GM18507 (cell line): ENCODE data around the gene FBXO27.
"Not testable (repeated sequence)": the region's sequence is repeated elsewhere in the genome, so short reads cannot be mapped to it uniquely, and the experiment has no call there.

Experiments
- DNase-seq: peaks from one replicate; pipeline ENCODE4 v3.0.0; 2011; ENCODE audit warnings: low read depth; ENCODE audit not compliant: insufficient read length; ENCODE audit errors: extremely low spot score
- FAIRE-seq: peaks from 2 replicates; lab custom pipeline; 2011; peaks lifted over from hg19 to GRCh38; lab: Jason Lieb, UNC

The FBXO27 gene, protein sequence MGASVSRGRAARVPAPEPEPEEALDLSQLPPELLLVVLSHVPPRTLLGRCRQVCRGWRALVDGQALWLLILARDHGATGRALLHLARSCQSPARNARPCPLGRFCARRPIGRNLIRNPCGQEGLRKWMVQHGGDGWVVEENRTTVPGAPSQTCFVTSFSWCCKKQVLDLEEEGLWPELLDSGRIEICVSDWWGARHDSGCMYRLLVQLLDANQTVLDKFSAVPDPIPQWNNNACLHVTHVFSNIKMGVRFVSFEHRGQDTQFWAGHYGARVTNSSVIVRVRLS

DNA sequence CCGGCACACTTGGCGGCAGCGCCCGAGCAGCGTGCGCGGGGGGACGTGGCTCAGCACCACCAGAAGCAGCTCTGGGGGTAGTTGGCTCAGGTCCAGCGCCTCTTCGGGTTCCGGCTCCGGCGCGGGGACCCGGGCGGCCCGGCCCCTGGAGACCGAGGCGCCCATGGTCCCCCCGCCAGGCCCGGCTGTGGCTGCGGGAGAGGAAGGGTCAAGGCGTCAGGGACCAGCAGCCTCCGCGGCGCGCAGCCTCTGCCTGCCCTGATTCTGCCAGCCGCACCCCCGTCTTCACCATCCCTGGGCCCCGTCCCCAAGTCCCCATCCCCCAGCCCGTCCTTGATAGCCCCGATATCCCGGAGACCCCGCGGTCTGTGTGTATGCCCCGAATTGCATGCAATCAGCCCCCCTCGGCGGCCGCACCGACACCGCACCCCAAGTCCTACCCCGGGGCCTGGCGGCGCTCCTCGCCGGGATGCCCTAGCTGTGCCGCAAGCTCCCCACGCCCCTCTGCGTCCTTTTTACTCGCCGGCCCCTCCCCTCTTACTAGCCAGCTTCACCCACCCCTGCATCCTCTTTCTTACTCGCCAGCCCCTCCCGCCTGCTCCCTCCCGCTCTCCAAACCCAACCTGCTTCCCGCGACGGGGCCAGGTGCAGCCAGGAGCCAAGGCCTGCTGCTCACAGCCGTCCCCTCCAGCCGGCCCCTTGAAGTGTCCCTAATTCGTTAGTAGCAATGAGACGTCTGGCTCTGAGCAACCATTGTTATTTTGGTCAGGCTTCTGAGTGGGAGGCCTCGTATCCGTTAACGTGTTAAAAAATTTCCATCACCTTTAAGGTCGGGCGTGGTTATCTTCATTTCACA lies at the start of gene FBXO27:
FBXO27 (minus strand) TSS at position 487 of the 856 bp plus-strand sequence; CDS start at position 165, 322 bp downstream.
- FAIRE-seq, result no peak
- no peak for DNase-seq

DNA sequence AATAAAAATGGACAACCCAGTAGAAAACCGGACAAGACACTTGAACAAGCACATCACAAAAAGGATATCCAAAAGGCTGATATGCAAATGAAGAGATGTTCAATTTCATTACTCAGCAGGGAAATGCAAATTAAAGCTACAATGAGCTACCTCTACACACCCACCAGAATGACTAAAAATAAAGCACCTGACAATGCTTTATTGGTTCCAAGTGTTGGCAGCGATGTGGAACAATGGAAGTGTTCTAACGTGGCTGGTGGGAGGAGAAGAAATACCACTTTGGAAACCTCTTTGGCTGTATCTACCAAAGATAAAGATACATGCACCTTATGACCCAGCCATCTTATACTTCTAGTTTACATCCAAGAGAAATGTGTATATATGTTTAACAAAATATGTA lies 48.1 kb upstream of the FBXO27 start:
- DNase-seq, result no peak

DNA sequence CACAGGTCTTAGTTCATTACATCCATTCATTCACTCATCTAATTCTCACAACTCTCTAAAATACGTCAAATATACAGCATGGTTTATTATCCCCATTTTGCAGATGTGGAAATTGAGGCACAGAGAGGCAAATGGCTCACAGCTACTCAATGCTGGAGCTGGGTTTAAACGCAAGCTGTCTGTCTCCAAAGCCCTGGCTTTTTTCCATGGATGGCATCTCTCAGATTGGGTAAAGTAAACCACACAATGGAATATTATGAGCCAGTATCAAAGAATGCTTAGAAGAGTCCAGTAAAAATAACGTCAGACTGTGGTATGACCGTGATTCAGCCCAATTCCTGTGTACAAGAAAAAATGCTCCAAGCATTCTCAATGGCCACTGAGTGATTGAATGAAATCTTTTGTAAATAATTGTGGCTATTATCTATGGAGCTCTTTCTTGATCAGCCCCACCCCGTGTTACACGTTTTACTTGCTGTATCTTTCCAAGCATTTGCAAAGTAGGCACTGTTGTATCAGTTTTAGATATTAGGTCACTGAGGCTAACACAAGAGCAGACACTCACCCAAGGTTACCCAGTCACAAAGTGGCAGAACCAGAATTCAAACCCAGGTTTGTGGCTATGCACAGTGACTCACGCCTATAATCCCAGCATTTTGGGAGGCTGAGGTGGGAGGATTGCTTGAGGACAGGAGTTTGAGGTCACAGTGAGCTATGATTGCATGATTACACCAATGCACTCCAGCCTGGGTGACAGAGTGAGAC lies 46.3 kb upstream of the FBXO27 start:
- no peak for FAIRE-seq
- DNase-seq, result no peak

More for the DNA sequence above, 48.1 kb upstream of the FBXO27 start:
- FAIRE-seq, result no peak

DNA sequence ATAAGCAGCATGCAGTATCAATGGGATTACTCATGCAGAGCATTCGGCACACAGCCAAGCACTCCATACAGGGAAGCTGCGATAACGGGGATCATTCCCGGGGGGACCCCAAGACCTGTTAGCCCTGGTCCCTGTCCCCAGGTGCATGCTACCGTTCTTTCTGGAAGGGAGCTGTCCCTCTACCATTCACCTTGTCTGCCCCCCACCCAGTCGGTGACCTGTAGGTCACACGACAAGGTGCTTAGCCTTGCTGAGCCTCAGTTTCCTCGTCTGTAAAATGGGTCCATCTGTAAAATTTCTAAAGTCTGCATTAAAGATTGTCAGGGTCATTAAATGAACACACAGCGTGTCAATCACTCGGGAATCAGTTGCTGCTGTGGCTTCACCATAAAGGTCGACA lies 45.0 kb upstream of the FBXO27 start:
- FAIRE-seq, result no peak
- DNase-seq, result no peak

DNA sequence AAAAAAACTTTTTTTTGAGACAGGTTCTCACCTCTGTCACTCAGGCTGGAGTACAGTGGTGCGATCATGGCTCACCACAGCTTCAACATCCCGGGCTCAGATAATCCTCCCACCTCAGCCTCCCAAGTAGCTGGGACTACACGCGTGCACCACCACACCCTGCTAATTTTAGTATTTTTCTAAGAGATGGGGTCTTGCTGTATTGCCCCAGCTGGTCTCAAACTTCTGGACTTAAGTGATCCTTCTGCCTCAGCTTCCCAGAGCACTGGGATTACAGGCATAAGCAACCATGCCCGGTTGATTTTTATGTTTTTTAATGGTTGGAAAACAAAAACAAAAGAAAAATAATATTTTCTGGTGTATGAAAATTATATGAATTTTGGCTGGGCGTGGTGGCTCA lies 42.6 kb upstream of the FBXO27 start:
- DNase-seq (no peak), FAIRE-seq (no peak)

DNA sequence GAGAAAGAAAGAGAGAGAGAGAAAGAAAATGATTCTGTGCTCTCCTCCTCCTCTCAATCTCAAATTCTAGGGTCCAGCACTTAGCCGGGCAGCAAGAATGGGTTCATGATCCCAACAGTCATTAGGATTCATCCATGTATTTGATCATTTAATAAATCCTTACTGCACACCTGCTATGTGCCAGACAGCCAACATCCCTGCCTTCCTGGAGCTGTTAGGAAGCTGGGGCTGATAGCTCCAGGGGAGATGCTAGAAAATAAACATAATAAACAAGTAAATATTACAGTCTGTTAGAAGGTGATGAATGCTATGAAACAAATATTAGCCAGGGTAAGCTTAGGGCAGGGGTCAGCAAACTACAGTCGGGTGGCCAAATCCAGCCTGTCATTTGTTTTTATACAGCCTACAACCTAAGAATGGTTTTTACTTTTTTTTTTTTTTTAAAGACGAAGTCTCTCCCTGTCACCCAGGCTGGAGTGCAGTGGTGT lies 41.9 kb upstream of the FBXO27 start:
- FAIRE-seq (no peak), DNase-seq (no peak)

DNA sequence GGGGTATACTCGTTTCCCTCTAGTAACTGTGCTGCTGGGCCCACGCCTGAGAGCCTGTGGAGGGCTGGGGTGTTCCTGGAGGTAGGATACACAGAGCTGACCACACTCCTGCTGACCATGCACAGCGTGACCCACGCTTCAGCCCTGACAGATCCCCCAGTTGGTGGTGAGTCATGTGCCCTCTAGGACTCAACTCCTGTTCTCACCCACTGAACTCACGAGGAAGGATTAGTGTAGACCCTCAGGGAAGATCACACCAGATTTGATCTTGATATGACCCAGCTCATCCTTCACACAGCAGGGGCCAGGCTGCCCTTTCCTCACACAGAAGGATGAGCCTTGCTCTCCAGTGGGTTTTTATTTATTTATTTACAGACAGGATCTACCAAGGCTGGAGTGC lies 38.5 kb upstream of the FBXO27 start:
- DNase-seq (no peak), FAIRE-seq (no peak)

DNA sequence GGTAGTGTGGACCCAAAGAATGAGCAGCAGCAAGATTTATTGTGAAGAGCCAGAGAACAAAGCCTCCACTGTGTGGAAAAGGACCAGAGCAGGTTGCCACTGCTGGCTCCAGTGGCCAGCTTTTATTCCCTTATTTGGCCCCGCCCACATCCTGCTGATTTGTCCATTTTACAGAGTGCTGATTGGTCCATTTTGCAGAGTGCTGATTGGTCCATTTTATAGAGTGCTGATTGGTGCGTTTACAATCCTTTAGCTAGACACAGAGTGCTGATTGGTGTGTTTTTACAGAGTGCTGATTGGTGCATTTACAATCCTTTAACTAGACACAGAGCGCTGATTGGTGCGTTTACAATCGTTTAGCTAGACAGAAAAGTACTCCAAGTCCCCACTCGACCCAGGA lies 35.9 kb upstream of the FBXO27 start:
- DNase-seq, FAIRE-seq: not testable (repeated sequence)

DNA sequence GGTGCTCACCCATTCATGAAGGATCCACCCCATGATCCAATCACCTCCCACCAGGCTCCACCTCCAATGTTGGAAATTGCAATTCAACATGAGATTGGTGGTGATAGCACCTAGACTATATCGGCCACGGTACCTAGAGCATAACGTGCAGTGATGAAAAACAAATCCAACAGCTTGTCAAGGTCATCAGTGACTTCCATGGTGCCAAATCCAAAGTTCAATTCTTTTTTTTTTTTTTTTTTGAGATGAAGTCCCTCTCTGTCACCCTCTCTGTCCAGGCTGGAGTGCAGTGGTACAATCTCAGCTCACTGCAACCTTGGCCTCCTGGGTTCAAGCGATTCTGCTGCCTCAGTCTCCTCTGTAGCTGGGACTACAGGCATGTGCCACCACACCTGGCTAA lies 34.8 kb upstream of the FBXO27 start:
- no peak for DNase-seq
- FAIRE-seq, result no peak

DNA sequence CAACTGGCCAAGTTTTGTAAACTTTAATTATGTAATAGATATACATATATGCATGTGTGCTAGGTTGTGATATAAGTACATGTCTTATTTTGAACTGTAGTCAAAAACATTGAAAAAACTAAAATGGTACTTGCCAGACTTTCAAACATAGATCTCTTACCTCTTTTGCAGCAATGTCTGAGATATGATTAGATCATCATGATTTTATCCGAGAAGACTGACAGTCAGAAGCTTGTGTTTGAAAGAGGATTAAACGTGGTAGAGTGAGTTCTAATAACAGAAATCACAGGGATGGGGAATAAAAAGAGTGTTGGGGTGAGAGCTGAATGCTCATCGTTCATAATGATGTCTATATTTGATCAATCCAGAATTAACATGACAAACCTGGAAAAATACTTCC lies 33.6 kb upstream of the FBXO27 start:
- DNase-seq (no peak), FAIRE-seq (no peak)

DNA sequence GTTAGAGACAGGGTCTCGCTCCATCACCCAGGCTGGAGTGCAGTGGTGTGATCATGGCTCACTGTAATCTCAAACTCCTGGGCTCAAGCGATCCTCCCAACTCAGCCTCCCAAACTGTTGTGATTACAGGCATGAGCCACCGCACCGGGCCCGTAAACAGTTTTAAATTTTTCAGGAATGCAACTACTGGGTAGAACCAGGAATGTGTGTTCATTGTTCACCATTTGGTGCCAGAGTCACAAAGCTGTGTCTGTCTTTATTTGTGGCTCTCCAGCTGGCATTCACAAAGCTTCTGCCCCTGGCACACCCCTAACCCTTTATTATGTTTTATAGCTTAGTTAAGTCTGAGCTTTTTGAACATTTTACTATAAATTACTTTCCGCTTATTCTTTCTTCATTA lies 32.1 kb upstream of the FBXO27 start:
- DNase-seq (no peak), FAIRE-seq (no peak)

DNA sequence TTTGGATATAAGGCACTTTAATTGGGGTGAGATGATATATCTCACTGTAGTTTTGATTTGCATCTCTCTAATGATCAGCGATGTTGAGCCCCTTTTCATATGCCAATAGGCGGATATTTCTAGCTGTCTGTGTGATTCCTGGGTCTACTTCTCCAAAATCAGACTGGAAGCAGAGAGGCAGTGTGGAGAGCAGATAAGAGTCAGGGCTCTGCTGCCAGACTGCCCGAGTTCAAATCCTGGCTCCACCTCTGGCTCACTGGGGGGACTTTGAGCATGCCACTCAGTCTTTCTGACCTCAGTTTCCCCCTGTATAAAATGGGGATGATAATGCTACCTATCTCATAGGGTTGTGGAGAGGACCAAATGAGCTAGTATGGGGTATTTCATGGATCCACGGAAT lies 27.8 kb upstream of the FBXO27 start:
- FAIRE-seq, result no peak
- DNase-seq, result no peak

DNA sequence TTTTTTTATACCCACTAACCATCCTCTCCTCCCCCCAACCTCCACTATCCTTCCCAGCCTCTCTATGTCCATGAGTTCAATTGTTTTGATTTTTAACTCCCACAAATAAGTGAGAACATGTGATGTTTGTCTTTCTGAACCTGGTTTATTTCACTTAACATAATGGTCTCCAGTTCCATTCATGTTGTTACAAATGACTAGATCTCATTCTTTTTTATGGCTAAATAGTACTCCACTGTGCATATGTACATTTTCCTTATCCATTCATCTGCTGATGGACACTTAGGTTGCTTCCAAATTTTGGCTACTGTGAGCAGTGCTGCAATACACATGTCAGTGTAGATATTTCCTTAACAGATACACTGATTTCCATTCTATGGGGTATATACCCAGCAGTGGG lies 27.0 kb upstream of the FBXO27 start:
- DNase-seq (no peak), FAIRE-seq (no peak)

DNA sequence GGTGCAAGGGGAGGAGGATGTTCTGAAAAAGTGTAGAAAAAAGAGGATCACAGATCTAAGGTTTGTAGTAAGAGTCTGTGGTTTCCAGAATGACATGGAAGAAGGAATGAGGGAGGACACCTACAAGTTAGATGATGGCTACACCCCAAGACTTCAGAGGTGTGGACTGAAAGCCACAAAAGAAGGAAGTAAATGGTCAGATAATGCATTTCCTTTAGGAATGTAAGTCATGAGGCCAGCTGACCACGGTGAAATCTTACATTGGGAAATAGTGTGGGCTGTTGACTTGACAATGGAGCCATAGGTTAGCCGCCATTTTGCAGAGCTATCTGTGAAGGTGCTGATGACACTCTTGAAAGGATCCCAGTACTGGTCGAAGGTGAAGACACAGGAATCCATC lies 25.3 kb upstream of the FBXO27 start:
- no peak for FAIRE-seq
- no peak for DNase-seq

DNA sequence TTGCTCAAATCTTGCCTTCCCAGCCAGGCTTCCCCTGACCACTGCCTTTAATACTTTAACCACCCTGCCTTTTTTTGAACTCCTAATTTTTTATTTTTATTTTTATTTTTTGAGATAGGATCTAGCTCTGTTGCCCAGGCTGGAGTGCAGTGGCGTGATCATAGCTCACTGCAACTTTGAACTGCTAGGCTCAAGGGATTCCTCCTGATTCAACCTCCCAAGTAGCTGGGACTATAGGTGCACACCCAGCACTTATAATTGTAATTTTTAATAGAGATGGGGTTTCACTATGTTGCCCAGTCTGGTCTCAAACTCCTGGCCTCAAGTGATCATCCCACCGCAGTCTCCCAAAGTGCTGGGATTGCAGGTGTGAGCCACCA lies 21.7 kb upstream of the FBXO27 start:
- no peak for DNase-seq
- no peak for FAIRE-seq

DNA sequence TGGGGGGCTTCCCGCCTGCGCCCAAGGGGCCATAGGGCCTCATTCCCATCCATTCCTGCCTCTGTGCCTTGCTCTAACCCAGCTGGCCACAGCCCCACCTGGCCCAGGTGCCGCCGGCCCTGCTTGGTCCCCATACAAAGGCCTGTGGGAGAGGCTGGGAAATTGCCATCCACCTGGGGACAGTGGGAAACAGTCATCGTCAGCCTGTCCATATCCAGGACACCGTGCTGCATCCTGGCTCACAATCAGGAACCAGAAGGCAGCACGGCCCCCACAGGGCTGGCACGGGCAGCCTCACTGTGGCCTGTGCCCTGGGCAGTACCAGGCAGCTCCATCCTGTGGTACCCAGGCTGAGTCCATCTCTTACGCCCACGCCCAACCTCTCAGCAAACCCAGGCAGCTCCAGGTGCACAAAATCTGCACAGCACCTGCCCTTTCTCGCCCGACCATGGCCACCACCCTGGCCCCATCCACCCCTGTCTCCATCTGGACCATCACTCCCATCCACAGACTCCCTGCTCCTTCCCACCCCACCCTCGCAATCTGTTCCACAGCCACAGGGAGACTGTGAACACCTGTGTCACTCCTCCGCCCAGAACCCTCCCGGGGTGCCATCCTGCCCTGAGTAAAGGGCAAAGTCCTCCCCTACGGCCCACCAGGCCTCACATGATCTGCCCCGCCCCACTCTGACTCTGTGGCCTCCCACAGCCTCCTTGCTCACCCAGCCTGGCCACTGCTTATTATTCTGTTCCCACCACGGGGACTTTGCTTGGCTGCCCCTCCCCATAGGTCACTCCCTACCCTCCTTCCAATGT lies 21.1 kb upstream of the FBXO27 start:
- DNase-seq (no peak), FAIRE-seq (no peak)

DNA sequence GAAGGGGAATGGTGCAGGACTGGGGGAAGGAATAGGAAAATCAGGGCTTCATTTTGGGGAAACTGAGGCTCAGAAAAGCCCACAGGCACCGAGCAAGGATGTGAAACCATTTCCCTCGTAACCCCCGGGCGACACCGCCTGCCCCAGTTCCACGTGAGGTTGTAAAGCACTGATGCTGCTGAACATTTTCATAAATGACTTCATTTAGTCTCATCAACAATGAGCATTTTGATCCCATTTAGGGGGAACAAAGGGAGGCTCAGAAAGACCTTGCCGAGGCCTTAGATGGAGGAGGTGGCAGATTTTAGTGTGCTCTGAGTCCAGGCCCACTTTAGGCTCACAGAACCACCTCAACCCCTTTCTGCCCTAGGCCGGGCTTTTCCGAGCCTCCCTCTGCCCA lies 20.5 kb upstream of the FBXO27 start:
- DNase-seq, result no peak
- no peak for FAIRE-seq

DNA sequence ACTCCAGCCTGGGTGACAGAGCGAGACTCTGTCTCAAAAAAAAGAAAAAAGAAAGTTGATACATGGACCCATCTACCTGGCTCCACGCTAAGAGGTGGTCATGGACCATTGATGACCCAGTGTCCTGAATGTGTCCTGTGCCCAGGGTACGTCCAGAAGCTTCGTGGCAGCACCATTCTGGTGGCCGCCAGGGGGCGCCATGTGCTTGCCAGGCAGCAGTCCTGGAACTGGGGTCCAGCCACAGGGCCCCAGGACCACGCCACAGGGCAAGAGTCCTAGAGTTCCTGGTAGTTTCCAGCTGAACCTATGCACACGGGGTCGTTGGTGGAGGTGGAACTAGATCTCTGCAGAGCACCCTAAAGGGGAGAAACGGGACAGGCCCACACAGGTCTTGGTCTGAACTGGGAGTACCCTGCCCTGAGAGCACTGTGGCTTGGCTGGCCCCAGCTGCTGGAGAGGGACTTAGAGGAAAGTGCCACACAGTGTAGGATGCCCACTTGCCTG lies 19.9 kb upstream of the FBXO27 start:
- FAIRE-seq (peak; percentile 38), DNase-seq (no peak)

DNA sequence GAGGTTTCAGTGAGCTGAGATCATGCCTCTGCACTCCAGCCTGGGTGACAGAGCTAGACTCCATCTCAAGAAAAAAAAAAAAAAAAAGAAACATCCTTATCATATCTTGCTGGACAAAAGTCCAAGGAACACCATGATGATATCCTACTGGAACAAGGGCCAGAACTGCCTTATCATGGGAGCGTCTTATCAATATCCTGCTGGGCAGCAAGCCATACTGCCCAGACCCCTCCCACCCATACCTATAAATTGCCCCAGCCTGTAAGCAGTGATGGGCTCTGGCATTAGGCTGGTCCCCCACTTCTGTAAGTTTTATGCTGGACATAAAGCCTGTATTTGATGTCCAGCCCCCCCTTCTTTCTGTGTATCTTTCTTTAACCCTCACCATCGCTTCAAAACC lies 14.7 kb upstream of the FBXO27 start:
- FAIRE-seq, result no peak

More for the DNA sequence above, 14.7 kb upstream of the FBXO27 start:
- DNase-seq, result no peak
